Heart left ventricle (tissue), 16 donors: ENCODE data around the gene SDE2. TPM values are rescaled to one million over a fixed set of nuclear protein-coding genes. Genes with fewer than 3 reads are reported as not detected.

Source experiments
- ATAC-seq, 4 donors: fragments of 200-7000 bp; cut with Tn5 transposase; one replicate each; pipeline ENCODE4 v1.9.1; 2020 to 2022; ENCODE audit warnings: moderate library complexity in 4 of 4, mild to moderate bottlenecking in 3 of 4, moderate number of reproducible peaks in 1 of 4
- DNase-seq, 5 donors: peaks; one replicate each; pipeline ENCODE4 v3.0.0-alpha.2; 2020
- H3K27ac ChIP-seq, 12 donors: fragments of 200-600 bp; sonication (generic) in 4 of 12; one replicate each; pipeline versions ENCODE4 v1.5.0 to v1.8.0; 2016 to 2022; ENCODE audit warnings: mild to moderate bottlenecking in 2 of 12
- H3K27me3 ChIP-seq, 9 donors: fragments of 200-600 bp; sonication (generic) in 2 of 9; one replicate each; pipeline versions ENCODE4 v1.5.1 to v1.8.0; 2016 to 2022; ENCODE audit warnings: mild to moderate bottlenecking in 3 of 9
- H3K36me3 ChIP-seq, 9 donors: fragments of 200-600 bp; sonication (generic) in 2 of 9; one replicate each; pipeline versions ENCODE4 v1.5.0 to v1.8.0; 2018 to 2022; ENCODE audit warnings: mild to moderate bottlenecking in 2 of 9
- H3K4me1 ChIP-seq, 12 donors: fragments of 200-600 bp; sonication (generic) in 4 of 12; one replicate each; pipeline versions ENCODE4 v1.5.0 to v1.8.0; 2016 to 2022; ENCODE audit warnings: mild to moderate bottlenecking in 3 of 12
- H3K4me3 ChIP-seq, 12 donors: fragments of 200-600 bp; sonication (generic) in 4 of 12; one replicate each; pipeline versions ENCODE4 v1.5.0 to v1.8.0; 2017 to 2022; ENCODE audit warnings: mild to moderate bottlenecking in 9 of 12, moderate library complexity in 4 of 12
- H3K9me3 ChIP-seq, 12 donors: fragments of 200-600 bp; sonication (generic) in 4 of 12; one replicate each; pipeline versions ENCODE4 v1.5.0 to v1.8.0; 2016 to 2022; ENCODE audit warnings: mild to moderate bottlenecking in 1 of 12
- POLR2A ChIP-seq, 2 donors: fragments of 450-650 bp; IDR thresholded peaks; one replicate each; pipeline ENCODE4 v1.6.1; 2017; ENCODE audit warnings: antibody characterized with exemption in 2 of 2, mild to moderate bottlenecking in 2 of 2, moderate library complexity in 2 of 2
- WGBS, 4 donors: extraction: QIAGEN DNeasy Blood & Tissue Kit in 2 of 4; methylation state at CpG; one replicate each; pipeline versions ENCODE4 v1.1.5 to v1.1.7; 2013 to 2018; 5-methylcytosine and 5-hydroxymethylcytosine counted together
- intact Hi-C, 10 donors: fragments of 100-400 bp; cut with DNase I; formaldehyde crosslinking; loops; one replicate each; pipeline versions ENCODE4 v1.11.1 to v1.14.2; 2022
- polyA plus RNA-seq, 2 donors: library from polyadenylated mRNA; stranded (reverse); fragments of 200-250 nt; gene quantifications; one replicate each; pipeline ENCODE4 v1.2.3, GENCODE V29; 2013
- total RNA-seq, 9 donors: library from RNA; depleted of rRNA in 2 of 9; stranded (reverse); fragments of >200 nt in 2 of 9; fragmentation: NEBNext Ultra II Directional in 3 of 9; extraction: Animal tissue kit (Norgen Biotek cat#: 25700) in 3 of 9; gene quantifications; one replicate each; pipeline versions ENCODE4 v1.1.0 to v1.2.4, GENCODE V29; 2016 to 2023
- TF ChIP-seq, protein P1 (sequence below), 12 donors: fragments of 200-600 bp; sonication (generic) in 4 of 12; IDR thresholded peaks; one replicate each; pipeline versions ENCODE4 v1.5.0 to v1.8.0; 2018 to 2022; ENCODE audit warnings: antibody characterized with exemption in 12 of 12, mild to moderate bottlenecking in 5 of 12
- donor health status: ischemic (EF 13 %, LVEDD 7.1; RV severe dilation, severe dysfunction).
- donor health status: healthy with polysubstance abuse.
- donor health status: DM: no; HTN: yes; CAD: no.
- donor health status: DM: no; HTN: no; CAD: no.
- donor health status: ischemic (EF 25% LVEDD 6.9; RV normal size, moderate dysfunction).
- donor health status: ischemic (EF 25% LVEDD 5.7; RV mildly dilated, moderate dysfunction).
- donor health status: healthy.
- donor health status: DM: yes; HTN: yes; CAD: no.
- donor health status: ischemic (EF 35%, LVEDD 5.7; RV mildly dilated, moderate dysfunction).
- donor health status: nonischemic (EF 11% LVEDD 7.7; RV severe dilation, severe dysfunction).
- donor health status: DM: yes; HTN: yes; CAD: no.
- donor health status: PGD.
- donor health status: ischemic (EF 29% LVEDD 5.4; RV normal size, mild dysfunction).
- donor health status: nonischemic (EF 23%, LVEDD 6.1; RV moderate dilation, normal function).

The SDE2 gene
- total and polyA plus RNA-seq, 11 donors, result 3.7 to 16.4 (median 12.6) TPM

GRCh38 chr1:225963735-225964530 lies 35.2 kb downstream of the SDE2 start:
- Histone ChIP-seq H3K36me3 (no peaks in the 10 kb centered on the region), H3K27ac (no peak overlapping the region), H3K9me3 (no peaks in the 10 kb centered on the region), H3K4me3 (no peak overlapping the region), H3K27me3 (no peaks in the 10 kb centered on the region), H3K4me1 (peaks cover 0 to 7% (median 0%) of the 10 kb centered on the region in 12 donors)
- 86 to 93% (median 89%) methylated on average over 15 of the region's 15 CpGs for WGBS, 4 donors
- TF ChIP-seq, protein P1, sequence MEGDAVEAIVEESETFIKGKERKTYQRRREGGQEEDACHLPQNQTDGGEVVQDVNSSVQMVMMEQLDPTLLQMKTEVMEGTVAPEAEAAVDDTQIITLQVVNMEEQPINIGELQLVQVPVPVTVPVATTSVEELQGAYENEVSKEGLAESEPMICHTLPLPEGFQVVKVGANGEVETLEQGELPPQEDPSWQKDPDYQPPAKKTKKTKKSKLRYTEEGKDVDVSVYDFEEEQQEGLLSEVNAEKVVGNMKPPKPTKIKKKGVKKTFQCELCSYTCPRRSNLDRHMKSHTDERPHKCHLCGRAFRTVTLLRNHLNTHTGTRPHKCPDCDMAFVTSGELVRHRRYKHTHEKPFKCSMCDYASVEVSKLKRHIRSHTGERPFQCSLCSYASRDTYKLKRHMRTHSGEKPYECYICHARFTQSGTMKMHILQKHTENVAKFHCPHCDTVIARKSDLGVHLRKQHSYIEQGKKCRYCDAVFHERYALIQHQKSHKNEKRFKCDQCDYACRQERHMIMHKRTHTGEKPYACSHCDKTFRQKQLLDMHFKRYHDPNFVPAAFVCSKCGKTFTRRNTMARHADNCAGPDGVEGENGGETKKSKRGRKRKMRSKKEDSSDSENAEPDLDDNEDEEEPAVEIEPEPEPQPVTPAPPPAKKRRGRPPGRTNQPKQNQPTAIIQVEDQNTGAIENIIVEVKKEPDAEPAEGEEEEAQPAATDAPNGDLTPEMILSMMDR (IDR thresholded peaks at IDR 0.05), result no peak
- TF ChIP-seq POLR2A (IDR thresholded peaks at IDR 0.05), result no peak
- intact Hi-C loops, result no loop called here
- DNase-seq (no peak), ATAC-seq (no peak)

DNA sequence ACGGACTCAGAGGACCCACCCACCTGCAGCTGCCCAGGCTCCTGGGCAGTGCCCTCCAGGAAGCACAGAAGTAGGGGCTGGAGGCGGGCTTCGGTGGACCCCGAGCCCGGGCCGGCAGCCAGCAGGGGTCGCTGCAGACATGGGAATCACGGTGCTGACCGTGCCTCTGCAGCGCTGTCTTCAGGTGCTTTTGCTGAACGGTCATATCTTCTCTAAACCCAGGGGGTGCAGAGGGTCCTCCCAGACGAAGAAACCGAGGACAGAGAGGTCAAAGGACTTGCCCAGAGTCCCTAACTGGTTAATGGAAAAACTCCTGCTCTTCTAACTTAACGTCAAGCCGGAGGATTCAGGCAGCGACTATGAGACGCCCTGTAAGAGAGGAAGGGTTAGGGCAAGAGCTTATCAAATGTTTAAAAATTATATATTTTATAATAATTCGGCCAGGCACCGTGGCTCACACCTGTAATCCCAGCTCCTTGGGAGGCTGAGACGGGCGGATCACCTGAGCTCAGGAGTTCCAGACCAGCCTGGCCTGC lies 36.6 kb downstream of the SDE2 start:
- H3K27ac ChIP-seq, result no peak overlapping the region
- H3K4me1 ChIP-seq, result peaks cover 0 to 7% (median 0%) of the 10 kb centered on the region in 12 donors
- DNase-seq, result peak in 4 of 5 donors; percentile 22 to 73 (median 40)
- 30 to 35% (median 33%) methylated on average over 21 of the region's 21 CpGs for WGBS, 4 donors
- ATAC-seq, result peak in 3 of 4 donors; percentile 45 to 69 (median 51)
- intact Hi-C loops, result no loop called here
- no peaks in the 10 kb centered on the region for H3K9me3 ChIP-seq
- H3K4me3 ChIP-seq, result no peak overlapping the region
- no peak for TF ChIP-seq POLR2A (IDR thresholded peaks at IDR 0.05)
- TF ChIP-seq, protein P1 (IDR thresholded peaks at IDR 0.05), result peak; percentile 43 to 70 (median 53)
- no peaks in the 10 kb centered on the region for H3K27me3 ChIP-seq
- H3K36me3 ChIP-seq, result no peaks in the 10 kb centered on the region

DNA sequence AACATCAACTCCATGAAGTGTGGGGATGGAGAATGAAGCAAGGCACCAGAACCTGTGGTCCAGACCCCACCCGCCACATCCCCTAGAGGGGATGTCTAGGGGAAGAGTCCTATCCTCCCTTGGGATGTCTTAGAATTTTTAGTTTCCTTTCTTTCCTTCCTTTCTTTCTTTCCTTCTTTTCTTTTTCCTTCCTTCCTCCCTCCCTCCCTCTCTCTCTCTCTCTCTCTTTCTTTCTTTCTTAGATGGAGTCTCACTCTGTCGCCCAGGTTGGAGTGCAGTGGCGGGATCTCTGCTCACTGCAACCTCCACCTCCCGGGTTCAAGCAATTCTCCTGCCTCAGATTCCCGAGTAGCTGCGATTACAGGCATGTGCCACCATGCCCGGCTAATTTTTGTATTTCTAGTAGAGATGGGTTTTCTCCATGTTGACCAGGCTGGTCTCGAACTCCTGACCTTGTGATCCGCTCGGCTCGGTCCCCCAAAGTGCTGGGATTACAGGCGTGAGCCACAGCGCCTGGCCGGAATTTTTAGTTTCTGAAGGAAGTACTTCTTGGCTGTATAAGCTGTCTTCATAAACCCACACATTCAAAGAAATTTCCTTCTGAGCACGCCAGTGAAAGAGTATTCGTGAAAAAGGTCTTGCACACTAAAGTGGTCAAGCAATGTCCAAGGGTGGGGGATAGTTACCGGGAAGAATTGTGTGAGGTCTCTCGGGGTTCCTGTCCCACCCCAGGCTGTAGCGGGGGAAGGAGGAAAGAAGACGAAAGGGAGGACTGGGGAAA lies 37.3 kb downstream of the SDE2 start:
- WGBS, 4 donors, result 64 to 73% (median 69%) methylated on average over 20 of the region's 20 CpGs
- Histone ChIP-seq H3K4me3 (no peak overlapping the region), H3K27me3 (no peaks in the 10 kb centered on the region), H3K4me1 (peaks cover 0 to 7% (median 0%) of the 10 kb centered on the region in 12 donors), H3K36me3 (no peaks in the 10 kb centered on the region), H3K9me3 (no peaks in the 10 kb centered on the region), H3K27ac (no peak overlapping the region)
- no peak for TF ChIP-seq POLR2A (IDR thresholded peaks at IDR 0.05)
- TF ChIP-seq, protein P1 (IDR thresholded peaks at IDR 0.05), result no peak
- peak in 1 of 4 donors; percentile 12 for ATAC-seq
- no peak for DNase-seq
- intact Hi-C loops, result no loop called here

DNA sequence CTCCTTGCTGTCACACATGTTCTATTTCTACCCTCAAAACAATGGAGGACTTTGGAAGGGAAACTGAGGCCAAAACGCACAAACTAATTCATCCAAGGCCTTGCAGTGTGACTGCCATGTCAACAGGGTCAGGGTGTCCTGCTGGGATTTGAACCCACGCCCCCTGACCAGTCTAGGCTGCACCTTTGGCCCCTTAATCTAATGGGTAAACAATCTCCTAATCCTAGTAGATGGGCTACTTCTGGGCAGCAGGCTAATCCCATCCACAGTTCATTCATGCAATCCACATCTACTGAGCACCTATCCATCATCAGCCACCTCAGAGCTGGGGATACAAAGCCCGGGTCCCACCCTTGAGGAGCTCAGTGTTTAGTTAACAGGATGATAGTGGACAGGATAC lies 41.1 kb downstream of the SDE2 start:
- no peak overlapping the region for H3K4me3 ChIP-seq
- intact Hi-C loops, result no loop called here
- no peaks in the 10 kb centered on the region for H3K27me3 ChIP-seq
- no peak overlapping the region for H3K27ac ChIP-seq
- DNase-seq, result no peak
- H3K4me1 ChIP-seq, result peaks cover 0 to 7% (median 0%) of the 10 kb centered on the region in 12 donors
- no peaks in the 10 kb centered on the region for H3K9me3 ChIP-seq
- WGBS, 4 donors, result 65 to 74% (median 71%) methylated on average over 3 of the region's 3 CpGs
- no peak for ATAC-seq
- H3K36me3 ChIP-seq, result no peaks in the 10 kb centered on the region
- no peak for TF ChIP-seq POLR2A (IDR thresholded peaks at IDR 0.05)
- TF ChIP-seq, protein P1 (IDR thresholded peaks at IDR 0.05), result no peak
